PC-9 (cell line): ENCODE results near the gene CHRNA5.

Experiments
- CTCF ChIP-seq: fragments of 200-600 bp; sonication (generic); conservative IDR thresholded peaks from 2 replicates; pipeline ENCODE4 v1.6.1; 2017; ENCODE audit warnings: mixed run types, antibody characterized with exemption, mild to moderate bottlenecking, moderate library complexity
- EZH2 ChIP-seq: fragments of 200-600 bp; sonication (generic); IDR thresholded peaks from 2 replicates; pipeline ENCODE4 v1.8.0; 2017; ENCODE audit warnings: antibody characterized with exemption, low read depth

- peak; percentile 92 for TF ChIP-seq CTCF
- no peak for TF ChIP-seq EZH2
Measured at GRCh38 chr15:78618490-78618934, 53.2 kb downstream of the CHRNA5 start.
